ENCODE results near the gene UPF1.

DNA sequence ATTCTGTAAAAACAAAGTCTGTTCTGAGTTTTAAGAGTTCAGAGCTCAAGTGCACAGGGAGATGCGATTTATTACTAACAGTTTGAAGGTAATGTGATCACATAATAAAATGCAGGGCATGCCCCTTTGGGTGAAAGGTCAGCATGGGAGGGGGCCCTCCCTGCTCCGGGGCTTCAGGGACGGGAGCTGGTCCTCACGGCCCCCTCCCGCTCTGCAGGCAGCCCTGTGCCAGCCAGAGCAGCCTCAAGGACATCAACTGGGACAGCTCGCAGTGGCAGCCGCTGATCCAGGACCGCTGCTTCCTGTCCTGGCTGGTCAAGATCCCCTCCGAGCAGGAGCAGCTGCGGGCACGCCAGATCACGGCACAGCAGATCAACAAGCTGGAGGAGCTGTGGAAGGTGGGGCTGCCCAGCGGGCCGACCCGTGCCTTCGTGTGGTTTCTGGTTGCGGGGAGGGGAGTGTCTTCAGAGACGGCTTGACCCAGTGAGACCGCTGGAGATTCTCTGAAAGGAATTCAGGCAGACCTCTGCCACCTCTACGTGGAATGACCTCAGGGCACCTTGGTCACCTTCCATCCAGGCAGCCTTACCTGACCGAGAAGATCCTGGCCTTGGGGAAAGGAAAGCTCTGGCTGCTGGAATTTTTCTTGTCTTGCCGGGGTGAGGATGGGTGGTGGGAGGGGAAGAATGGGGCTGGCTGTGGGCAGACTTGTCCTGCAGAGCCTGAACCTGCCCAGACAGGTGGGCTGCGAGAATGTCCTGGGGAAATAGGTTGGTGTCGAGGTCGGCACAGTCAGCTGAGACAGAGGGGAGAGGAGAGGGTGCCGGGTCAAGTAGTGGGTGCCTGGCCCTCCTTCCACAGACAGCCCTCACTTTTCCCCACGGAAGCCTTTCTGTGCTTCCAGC, 19.0 kb downstream of the UPF1 start:
- TF ChIP-seq, protein P1, sequence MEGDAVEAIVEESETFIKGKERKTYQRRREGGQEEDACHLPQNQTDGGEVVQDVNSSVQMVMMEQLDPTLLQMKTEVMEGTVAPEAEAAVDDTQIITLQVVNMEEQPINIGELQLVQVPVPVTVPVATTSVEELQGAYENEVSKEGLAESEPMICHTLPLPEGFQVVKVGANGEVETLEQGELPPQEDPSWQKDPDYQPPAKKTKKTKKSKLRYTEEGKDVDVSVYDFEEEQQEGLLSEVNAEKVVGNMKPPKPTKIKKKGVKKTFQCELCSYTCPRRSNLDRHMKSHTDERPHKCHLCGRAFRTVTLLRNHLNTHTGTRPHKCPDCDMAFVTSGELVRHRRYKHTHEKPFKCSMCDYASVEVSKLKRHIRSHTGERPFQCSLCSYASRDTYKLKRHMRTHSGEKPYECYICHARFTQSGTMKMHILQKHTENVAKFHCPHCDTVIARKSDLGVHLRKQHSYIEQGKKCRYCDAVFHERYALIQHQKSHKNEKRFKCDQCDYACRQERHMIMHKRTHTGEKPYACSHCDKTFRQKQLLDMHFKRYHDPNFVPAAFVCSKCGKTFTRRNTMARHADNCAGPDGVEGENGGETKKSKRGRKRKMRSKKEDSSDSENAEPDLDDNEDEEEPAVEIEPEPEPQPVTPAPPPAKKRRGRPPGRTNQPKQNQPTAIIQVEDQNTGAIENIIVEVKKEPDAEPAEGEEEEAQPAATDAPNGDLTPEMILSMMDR (IDR thresholded peaks at IDR 0.05): no peak
- TF ChIP-seq POLR2A (IDR thresholded peaks at IDR 0.05): no peak

Measured in Peyer's patch (tissue), 4 donors.